Neural progenitor cell (in vitro differentiated cells): ENCODE data around the gene NKD2. TPM values are rescaled to one million over a fixed set of nuclear protein-coding genes. Genes with fewer than 3 reads are reported as not detected.

ENCODE experiments used
- DNase-seq: peaks from one replicate; pipeline ENCODE4 v3.0.0-alpha.2; 2016; ENCODE audit warnings: low spot score
- H2AFZ ChIP-seq: fragments of 200-600 bp; sonication (generic); replicated peaks from 2 replicates; pipeline ENCODE4 v1.6.1; 2016; ENCODE audit warnings: antibody characterized with exemption
- H3F3A ChIP-seq: fragments of 200-600 bp; sonication (generic); 2 replicates; pipeline ENCODE4 v1.6.1; 2016; ENCODE audit warnings: antibody characterized with exemption, low read depth
- H3K27ac ChIP-seq: fragments of 200-600 bp; sonication (generic); 2 replicates; pipeline ENCODE4 v1.5.1; 2016; ENCODE audit warnings: mild to moderate bottlenecking
- H3K27me3 ChIP-seq: fragments of 200-600 bp; sonication (generic); 2 replicates; pipeline ENCODE4 v1.6.1; 2016; ENCODE audit warnings: mild to moderate bottlenecking, moderate library complexity
- H3K36me3 ChIP-seq: fragments of 200-600 bp; sonication (generic); 2 replicates; pipeline ENCODE4 v1.5.1; 2016
- H3K4me1 ChIP-seq: fragments of 200-600 bp; sonication (generic); 2 replicates; pipeline ENCODE4 v1.6.1; 2016; ENCODE audit warnings: mixed run types
- H3K4me2 ChIP-seq: fragments of 200-600 bp; sonication (generic); 2 replicates; pipeline ENCODE4 v1.6.1; 2016
- H3K4me3 ChIP-seq: fragments of 200-600 bp; sonication (generic); 2 replicates; pipeline ENCODE4 v1.5.1; 2016
- H3K79me2 ChIP-seq: fragments of 200-600 bp; sonication (generic); 2 replicates; pipeline ENCODE4 v1.6.1; 2016; ENCODE audit warnings: low read depth
- H3K9ac ChIP-seq: fragments of 200-600 bp; sonication (generic); 2 replicates; pipeline ENCODE4 v1.6.1; 2016
- H3K9me3 ChIP-seq: fragments of 200-600 bp; sonication (generic); 2 replicates; pipeline ENCODE4 v1.5.1; 2016; ENCODE audit warnings: low read depth
- H4K20me1 ChIP-seq: fragments of 200-600 bp; sonication (generic); 2 replicates; pipeline ENCODE4 v1.6.1; 2016; ENCODE audit warnings: low read depth
- H3K27ac Mint-ChIP-seq: 3 replicates; pipeline ENCODE4 v1.8.0; 2021; ENCODE audit warnings: mixed read lengths
- H3K27me3 Mint-ChIP-seq: 2 replicates; pipeline ENCODE4 v1.8.0; 2022; ENCODE audit warnings: low read depth, mild to moderate bottlenecking, inconsistent platforms, moderate library complexity, mixed read lengths; ENCODE audit not compliant: insufficient read depth
- H3K36me3 Mint-ChIP-seq: 3 replicates; pipeline ENCODE4 v1.8.0; 2021; ENCODE audit warnings: mixed read lengths
- H3K4me1 Mint-ChIP-seq: 3 replicates; pipeline ENCODE4 v1.8.0; 2021; ENCODE audit warnings: mixed read lengths
- H3K4me3 Mint-ChIP-seq: 3 replicates; pipeline ENCODE4 v1.8.0; 2021; ENCODE audit warnings: mild to moderate bottlenecking, moderate library complexity, mixed read lengths
- H3K9me3 Mint-ChIP-seq: 3 replicates; pipeline ENCODE4 v1.8.0; 2020; ENCODE audit warnings: mixed read lengths
- EZH2 ChIP-seq: fragments of 200-600 bp; sonication (generic); IDR thresholded peaks from 2 replicates; pipeline ENCODE4 v1.6.1; 2017; ENCODE audit warnings: antibody characterized with exemption, mild to moderate bottlenecking, moderate library complexity
- EZH2phosphoT487 ChIP-seq: fragments of 200-600 bp; sonication (generic); IDR thresholded peaks from 2 replicates; pipeline ENCODE4 v1.6.1; 2017; ENCODE audit warnings: antibody characterized with exemption
- total RNA-seq: library from RNA; depleted of rRNA; stranded (reverse); fragments of >200 nt; gene quantifications from 2 replicates; pipeline ENCODE4 v1.2.3, GENCODE V29; 2015; ENCODE audit warnings: low replicate concordance
- TF ChIP-seq, protein P1 (sequence below): fragments of 200-600 bp; sonication (generic); IDR thresholded peaks from 2 replicates; pipeline ENCODE4 v1.5.1; 2017; ENCODE audit warnings: antibody characterized with exemption, mild to moderate bottlenecking

Gene NKD2
- total RNA-seq, 1 donor from 2014 or later = 1.3 TPM

DNA sequence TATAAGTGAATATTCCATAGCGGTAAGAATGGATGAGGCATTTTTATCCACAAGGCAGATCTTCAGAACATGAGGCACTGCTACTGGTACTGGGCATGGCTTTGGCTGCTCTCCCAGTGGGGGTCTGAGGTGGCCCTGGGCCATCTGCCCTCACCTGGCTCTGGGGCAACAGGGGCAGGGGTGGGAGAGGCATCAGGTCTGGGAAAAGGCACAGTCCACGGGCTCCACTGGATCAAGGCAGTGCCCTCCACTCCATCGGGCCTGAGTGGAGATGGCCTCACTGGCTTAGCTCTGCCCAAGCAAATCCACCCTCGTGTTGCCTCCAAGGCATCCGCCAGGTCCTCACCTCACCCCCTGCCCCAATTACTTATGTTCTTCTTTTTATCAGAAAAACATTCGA lies 10.9 kb upstream of the NKD2 start:
- no peaks in the 10 kb centered on the region for H3K9me3 Mint-ChIP-seq
- H3K4me3 ChIP-seq = no peak overlapping the region
- H3K27ac ChIP-seq = no peak overlapping the region
- no peaks in the 10 kb centered on the region for H3K9me3 ChIP-seq
- no peak overlapping the region for H3K27ac Mint-ChIP-seq
- DNase-seq = no peak
- H3K4me2 ChIP-seq = no peak overlapping the region
- H2AFZ ChIP-seq = no peak overlapping the region
- peaks cover 17% of the 10 kb centered on the region for H3K27me3 ChIP-seq
- TF ChIP-seq EZH2 (no peak), EZH2phosphoT487 (no peak)
- TF ChIP-seq, protein P1, sequence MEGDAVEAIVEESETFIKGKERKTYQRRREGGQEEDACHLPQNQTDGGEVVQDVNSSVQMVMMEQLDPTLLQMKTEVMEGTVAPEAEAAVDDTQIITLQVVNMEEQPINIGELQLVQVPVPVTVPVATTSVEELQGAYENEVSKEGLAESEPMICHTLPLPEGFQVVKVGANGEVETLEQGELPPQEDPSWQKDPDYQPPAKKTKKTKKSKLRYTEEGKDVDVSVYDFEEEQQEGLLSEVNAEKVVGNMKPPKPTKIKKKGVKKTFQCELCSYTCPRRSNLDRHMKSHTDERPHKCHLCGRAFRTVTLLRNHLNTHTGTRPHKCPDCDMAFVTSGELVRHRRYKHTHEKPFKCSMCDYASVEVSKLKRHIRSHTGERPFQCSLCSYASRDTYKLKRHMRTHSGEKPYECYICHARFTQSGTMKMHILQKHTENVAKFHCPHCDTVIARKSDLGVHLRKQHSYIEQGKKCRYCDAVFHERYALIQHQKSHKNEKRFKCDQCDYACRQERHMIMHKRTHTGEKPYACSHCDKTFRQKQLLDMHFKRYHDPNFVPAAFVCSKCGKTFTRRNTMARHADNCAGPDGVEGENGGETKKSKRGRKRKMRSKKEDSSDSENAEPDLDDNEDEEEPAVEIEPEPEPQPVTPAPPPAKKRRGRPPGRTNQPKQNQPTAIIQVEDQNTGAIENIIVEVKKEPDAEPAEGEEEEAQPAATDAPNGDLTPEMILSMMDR = no peak
- H3K9ac ChIP-seq = no peak overlapping the region
- peaks cover 21% of the 10 kb centered on the region for H3K4me1 Mint-ChIP-seq
- H3K4me1 ChIP-seq = no peaks in the 10 kb centered on the region
- H3K79me2 ChIP-seq = no peaks in the 10 kb centered on the region
- H3K27me3 Mint-ChIP-seq = peaks cover 10% of the 10 kb centered on the region
- H3F3A ChIP-seq = no peaks in the 10 kb centered on the region
- no peak overlapping the region for H3K4me3 Mint-ChIP-seq
- H3K36me3 Mint-ChIP-seq = no peaks in the 10 kb centered on the region
- no peaks in the 10 kb centered on the region for H4K20me1 ChIP-seq
- H3K36me3 ChIP-seq = no peaks in the 10 kb centered on the region

DNA sequence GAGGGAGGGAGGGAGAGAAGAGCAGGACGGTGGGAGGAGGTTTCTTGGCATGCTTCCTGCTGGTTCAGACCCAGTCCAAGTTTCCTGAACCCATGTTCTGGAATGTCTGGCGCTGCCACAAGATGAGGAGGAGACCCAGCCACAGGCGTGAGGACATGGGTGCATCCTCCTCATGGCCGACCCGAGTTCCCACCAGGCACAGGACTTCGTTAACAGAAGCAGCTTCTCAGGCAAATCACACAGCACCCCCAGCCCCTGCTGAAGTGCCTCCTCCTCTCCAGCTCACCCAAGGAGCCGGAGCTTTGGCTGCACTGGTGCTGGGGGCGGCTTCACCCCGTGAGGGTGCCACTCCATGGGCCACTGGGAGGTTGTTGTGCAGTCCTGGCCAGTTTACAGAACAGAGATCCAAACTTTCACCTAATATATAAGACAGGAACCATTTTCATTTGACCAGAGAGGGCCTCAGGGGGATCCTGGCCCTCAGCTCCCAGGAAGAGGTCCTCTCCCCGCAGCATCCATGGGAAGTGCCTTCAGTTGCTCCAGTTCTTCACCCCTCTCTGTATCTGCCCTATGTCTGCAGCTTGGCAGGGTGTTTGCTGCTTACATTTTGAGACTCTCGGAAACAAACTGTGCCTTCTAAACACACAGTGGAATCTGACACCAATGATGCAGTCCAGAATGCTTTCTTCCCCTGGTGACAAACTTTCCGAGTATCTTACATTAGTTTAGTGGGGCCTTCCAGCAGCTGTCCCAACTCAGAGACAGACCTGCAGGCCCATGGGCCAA lies 10.2 kb upstream of the NKD2 start:
- H2AFZ ChIP-seq = no peak overlapping the region
- Mint-ChIP-seq H3K4me1 (peaks cover 24% of the 10 kb centered on the region), H3K27ac (no peak overlapping the region), H3K36me3 (no peaks in the 10 kb centered on the region), H3K27me3 (peaks cover 12% of the 10 kb centered on the region), H3K9me3 (no peaks in the 10 kb centered on the region), H3K4me3 (no peak overlapping the region)
- H3K79me2 ChIP-seq = no peaks in the 10 kb centered on the region
- TF ChIP-seq EZH2phosphoT487 (no peak), EZH2 (no peak)
- TF ChIP-seq, protein P1 = no peak
- H4K20me1 ChIP-seq = no peaks in the 10 kb centered on the region
- H3K9ac ChIP-seq = no peak overlapping the region
- H3K27ac ChIP-seq = no peak overlapping the region
- H3K4me2 ChIP-seq = no peak overlapping the region
- no peaks in the 10 kb centered on the region for H3K36me3 ChIP-seq
- H3F3A ChIP-seq = no peaks in the 10 kb centered on the region
- H3K4me1 ChIP-seq = no peaks in the 10 kb centered on the region
- H3K4me3 ChIP-seq = no peak overlapping the region
- H3K9me3 ChIP-seq = no peaks in the 10 kb centered on the region
- peaks cover 25% of the 10 kb centered on the region for H3K27me3 ChIP-seq
- no peak for DNase-seq

DNA sequence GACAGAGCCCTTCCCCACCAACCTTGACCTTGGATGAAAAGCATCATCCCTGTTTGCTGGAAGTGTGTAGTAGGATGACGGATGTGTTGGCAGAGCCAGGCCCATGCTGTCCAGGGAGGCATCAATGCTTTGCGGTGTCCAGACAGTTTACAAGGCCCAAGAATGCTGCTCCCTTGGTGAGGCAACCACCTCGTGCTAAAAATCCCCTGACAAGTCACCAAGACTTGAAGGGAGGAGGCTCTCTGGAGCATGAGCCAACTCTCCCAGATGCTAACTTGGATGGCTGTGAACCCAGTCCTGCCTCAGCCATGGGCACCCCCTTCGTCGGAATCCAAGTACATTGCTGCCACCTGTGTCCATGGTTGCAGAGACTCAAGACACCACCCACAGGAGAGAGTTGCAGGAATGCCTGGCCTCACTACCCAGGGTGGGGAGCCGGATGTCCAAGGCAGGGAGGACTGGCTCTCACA lies 9.5 kb upstream of the NKD2 start:
- Histone ChIP-seq H3K27me3 (peaks cover 31% of the 10 kb centered on the region), H2AFZ (no peak overlapping the region), H3K9ac (no peak overlapping the region), H3K36me3 (no peaks in the 10 kb centered on the region), H3K4me1 (no peaks in the 10 kb centered on the region), H4K20me1 (no peaks in the 10 kb centered on the region), H3K79me2 (no peaks in the 10 kb centered on the region), H3K27ac (no peak overlapping the region), H3K9me3 (no peaks in the 10 kb centered on the region), H3K4me2 (no peak overlapping the region), H3F3A (no peaks in the 10 kb centered on the region), H3K4me3 (no peak overlapping the region)
- H3K9me3 Mint-ChIP-seq = no peaks in the 10 kb centered on the region
- no peak for DNase-seq
- H3K4me1 Mint-ChIP-seq = peaks cover 24% of the 10 kb centered on the region
- peaks cover 13% of the 10 kb centered on the region for H3K27me3 Mint-ChIP-seq
- H3K27ac Mint-ChIP-seq = no peak overlapping the region
- TF ChIP-seq, protein P1 = no peak
- TF ChIP-seq EZH2phosphoT487 (no peak), EZH2 (no peak)
- H3K36me3 Mint-ChIP-seq = no peaks in the 10 kb centered on the region
- no peak overlapping the region for H3K4me3 Mint-ChIP-seq
